ENCODE results near the gene HOXB2. TPM values are rescaled to one million over a fixed set of nuclear protein-coding genes. Genes with fewer than 3 reads are reported as not detected.

HOXB2 gene
- total RNA-seq, 1 experiment from 2014 or later: not detected

GRCh38 chr17:48494335-48494734 lies 50.6 kb downstream of the HOXB2 start:
- Histone ChIP-seq H3K79me2 (ENCODE audit: low read length) (no peaks in the 10 kb centered on the region), H3K9me3 (ENCODE audit: low read length) (no peaks in the 10 kb centered on the region), H3K4me2 (ENCODE audit: low read depth, low read length, poor library complexity, severe bottlenecking) (no peak overlapping the region), H3K27ac (ENCODE audit: low read length) (no peak overlapping the region), H3K36me3 (ENCODE audit: insufficient read depth, low read length) (no peaks in the 10 kb centered on the region), H3K9ac (ENCODE audit: low read length) (no peak overlapping the region), H2AFZ (ENCODE audit: low read length) (no peak overlapping the region), H3K4me1 (ENCODE audit: low read length) (no peaks in the 10 kb centered on the region), H4K20me1 (ENCODE audit: insufficient read depth, low read depth, low read length) (no peaks in the 10 kb centered on the region), H3K4me3 (ENCODE audit: low read length) (no peak overlapping the region), H3K9me2 (replicated peaks; ENCODE audit: insufficient read depth, low read length) (no peaks in the 10 kb centered on the region), H3K27me3 (ENCODE audit: low read length) (no peaks in the 10 kb centered on the region)
- no peak for DNase-seq

Other genes starting within 250 kb of the HOXB2 start
- gene SKAP1, start 114.9 kb downstream of the HOXB2 start, total RNA-seq (2014; rRNA removed; shearing (Covaris generic); ENCODE audit: low replicate concordance): 1.2 and 1.8 TPM in 2 replicates
- not detected in 2 replicates for gene HOXB1, start 14.1 kb downstream of the HOXB2 start, total RNA-seq (2014; rRNA removed; shearing (Covaris generic); ENCODE audit: low replicate concordance)
- gene HOXB4, start 33.2 kb upstream of the HOXB2 start, total RNA-seq (2014; rRNA removed; shearing (Covaris generic); ENCODE audit: low replicate concordance): 4.3 and 6.6 TPM in 2 replicates
- gene HOXB3, start 45.1 kb upstream of the HOXB2 start, total RNA-seq (2014; rRNA removed; shearing (Covaris generic); ENCODE audit: low replicate concordance): 0.97 and 6.6 TPM in 2 replicates
- not detected in 2 replicates for gene HOXB5, start 48.7 kb upstream of the HOXB2 start, total RNA-seq (2014; rRNA removed; shearing (Covaris generic); ENCODE audit: low replicate concordance)
- 0.48 and 0.65 TPM in 2 replicates for gene HOXB6, start 59.9 kb upstream of the HOXB2 start, total RNA-seq (2014; rRNA removed; shearing (Covaris generic); ENCODE audit: low replicate concordance)
- gene HOXB7, start 65.9 kb upstream of the HOXB2 start, total RNA-seq (2014; rRNA removed; shearing (Covaris generic); ENCODE audit: low replicate concordance): 9.7 and 12.1 TPM in 2 replicates
- 4.2 TPM in 1 of 2 replicates, not detected in the other for gene HOXB8, start 70.2 kb upstream of the HOXB2 start, total RNA-seq (2014; rRNA removed; shearing (Covaris generic); ENCODE audit: low replicate concordance)
- gene HOXB9, start 81.2 kb upstream of the HOXB2 start, total RNA-seq (2014; rRNA removed; shearing (Covaris generic); ENCODE audit: low replicate concordance): 0.82 and 3.1 TPM in 2 replicates
- not detected in 2 replicates for gene PRAC1, start 177.4 kb upstream of the HOXB2 start, total RNA-seq (2014; rRNA removed; shearing (Covaris generic); ENCODE audit: low replicate concordance)
- gene PRAC2, start 178.1 kb upstream of the HOXB2 start, total RNA-seq (2014; rRNA removed; shearing (Covaris generic); ENCODE audit: low replicate concordance): not detected in 2 replicates
- gene HOXB13, start 183.6 kb upstream of the HOXB2 start, total RNA-seq (2014; rRNA removed; shearing (Covaris generic); ENCODE audit: low replicate concordance): not detected in 2 replicates

All from Karpas-422 (cell line).